GM23338 (cell line): ENCODE data around the gene IER5L. TPM values are rescaled to one million over a fixed set of nuclear protein-coding genes. Genes with fewer than 3 reads are reported as not detected.

Experiments used
- CTCF ChIP-seq, 2 experiments: fragments of 200-600 bp in 1 of 2; sonication (generic) in 1 of 2; conservative IDR thresholded peaks; 2 replicates each; pipeline versions ENCODE4 v1.5.1 to v1.6.1; 2016 to 2017; ENCODE audit warnings: antibody characterized with exemption in 2 of 2, low read depth in 2 of 2, mild to moderate bottlenecking in 2 of 2, moderate library complexity in 1 of 2
- ETS1 ChIP-seq: IDR thresholded peaks from 2 replicates; pipeline ENCODE4 v1.6.1; 2016; ENCODE audit warnings: antibody characterized with exemption
- EZH2 ChIP-seq: fragments of 200-600 bp; sonication (generic); IDR thresholded peaks from one replicate; pipeline ENCODE4 v1.8.0; 2017; ENCODE audit warnings: antibody characterized with exemption, mild to moderate bottlenecking, low read depth; ENCODE audit not compliant: unreplicated experiment
- EZH2phosphoT487 ChIP-seq: fragments of 200-600 bp; sonication (generic); IDR thresholded peaks from one replicate; pipeline ENCODE4 v1.8.1; 2018; ENCODE audit warnings: antibody characterized with exemption; ENCODE audit not compliant: unreplicated experiment
- JUNB ChIP-seq: IDR thresholded peaks from one replicate; pipeline ENCODE4 v1.6.1; 2016; ENCODE audit warnings: antibody characterized with exemption; ENCODE audit not compliant: unreplicated experiment
- ZNF462 ChIP-seq: fragments of 250-450 bp; sonication (Bioruptor Pico); IDR thresholded peaks from 2 replicates; pipeline ENCODE4 v1.5.0; 2020; ENCODE audit warnings: mild to moderate bottlenecking, moderate library complexity
- polyA plus RNA-seq: library from polyadenylated mRNA; unstranded; fragments of >200 nt; fragmentation: Nextera tagmentation; extraction: Ambion mirVana; gene quantifications from 2 replicates; pipeline ENCODE4 v1.2.1, GENCODE V29; 2016
- total RNA-seq: library from RNA; depleted of rRNA; stranded (reverse); fragments of >200 nt; shearing (Covaris generic); gene quantifications from 2 replicates; pipeline ENCODE4 v1.2.3, GENCODE V29; 2014

IER5L gene
- total and polyA plus RNA-seq, 2 experiments from 2014 or later: 0.19 to 0.90 TPM

GRCh38 chr9:129224618-129225489, 46.8 kb upstream of the IER5L start (continued):
- TF ChIP-seq ZNF462 (no peak), EZH2 (no peak), ETS1 (no peak), EZH2phosphoT487 (no peak), JUNB (no peak), CTCF (conservative IDR thresholded peaks at IDR 0.05; ENCODE audit: low read depth in 2 of 2) (no peak)
